Ishikawa (cell line): Measurements from ENCODE around the gene ALDH2.

Experiments
- EP300 ChIP-seq: IDR thresholded peaks from 2 replicates; pipeline ENCODE4 v1.6.1; 2012; ENCODE audit warnings: borderline replicate concordance
- FOXM1 ChIP-seq: IDR thresholded peaks from 2 replicates; pipeline ENCODE4 v1.6.1; 2012; ENCODE audit warnings: low read depth, borderline replicate concordance
- MAX ChIP-seq: IDR thresholded peaks from 2 replicates; pipeline ENCODE4 v1.6.1; 2012
- RAD21 ChIP-seq: IDR thresholded peaks from 2 replicates; pipeline ENCODE4 v1.6.1; 2012; ENCODE audit warnings: low read depth
- REST ChIP-seq: IDR thresholded peaks from 2 replicates; pipeline ENCODE4 v1.6.1; 2012; ENCODE audit warnings: low read depth, mild to moderate bottlenecking
- TAF1 ChIP-seq: IDR thresholded peaks from 2 replicates; pipeline ENCODE4 v1.6.1; 2012; ENCODE audit warnings: low read depth, mild to moderate bottlenecking
- YY1 ChIP-seq: IDR thresholded peaks from 2 replicates; pipeline ENCODE4 v1.6.1; 2012; ENCODE audit warnings: low read depth

- TF ChIP-seq TAF1 (no peak), EP300 (no peak), RAD21 (no peak), MAX (no peak), REST (no peak), FOXM1 (no peak), YY1 (no peak)
These were observed 57.2 kb downstream of the ALDH2 start for GRCh38 chr12:111823891-111824290.
